ENCODE measurements around the gene SPINT1.
A peak's percentile ranks its signal among the peaks of the same experiment; 100 is the strongest.
"Not testable (repeated sequence)": the region's sequence is repeated elsewhere in the genome, so short reads cannot be mapped to it uniquely, and the experiment has no call there.

SPINT1 gene

DNA sequence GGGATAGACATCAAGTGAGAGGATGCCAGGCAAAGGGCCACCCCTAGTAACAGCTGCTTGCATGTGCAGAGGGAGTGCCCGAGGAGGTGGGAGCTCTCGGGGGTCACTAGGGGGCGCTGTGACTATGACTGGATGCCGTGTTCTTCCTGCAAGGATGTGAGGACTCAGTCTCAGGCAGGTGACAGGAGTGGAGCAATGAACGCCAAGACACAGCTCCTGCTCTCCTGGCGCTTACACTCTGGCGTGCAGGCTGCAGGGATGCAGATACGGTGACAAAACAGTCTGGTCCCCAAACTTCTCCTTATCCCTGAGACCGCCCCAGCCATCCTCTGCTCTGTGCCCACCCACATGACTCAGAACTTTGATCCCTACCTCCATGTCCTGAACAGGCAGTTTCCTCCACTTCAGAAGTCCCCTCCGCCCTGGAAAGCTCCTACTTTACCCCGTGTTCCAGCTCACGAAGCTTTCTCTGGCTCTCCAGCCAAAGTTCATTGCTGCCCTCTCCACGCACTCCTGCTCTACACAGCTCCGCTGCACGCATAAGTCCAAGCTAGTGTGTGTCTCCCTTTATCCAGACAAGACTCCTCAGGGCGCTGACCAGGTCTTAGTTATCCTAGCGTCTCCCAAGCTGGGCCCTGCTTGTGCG lies 15.5 kb downstream of the SPINT1 start:
- peak; percentile 91 for DNase-seq (ENCODE audit: low read depth, low spot score)

DNA sequence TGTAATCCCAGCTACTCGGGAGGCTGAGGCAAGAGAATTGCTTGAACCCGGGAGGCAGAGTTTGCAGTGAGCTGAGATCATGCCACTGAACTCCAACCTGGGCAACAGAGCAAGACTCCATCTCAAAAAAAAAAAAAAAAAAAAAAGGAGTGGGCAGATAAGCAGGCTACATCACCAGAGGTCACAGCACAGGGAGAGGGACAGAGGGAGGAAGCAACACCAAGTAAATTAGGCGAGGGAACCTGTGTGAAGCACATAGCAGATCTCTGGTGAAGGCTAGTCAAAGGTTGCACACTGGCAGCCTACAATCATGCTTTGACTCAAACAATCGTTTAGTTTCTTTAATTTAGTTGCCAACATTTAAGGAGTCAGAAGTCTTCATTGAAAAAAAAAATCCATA lies 17.3 kb downstream of the SPINT1 start:
- not testable (repeated sequence) for DNase-seq (ENCODE audit: low read depth, low spot score)

DNA sequence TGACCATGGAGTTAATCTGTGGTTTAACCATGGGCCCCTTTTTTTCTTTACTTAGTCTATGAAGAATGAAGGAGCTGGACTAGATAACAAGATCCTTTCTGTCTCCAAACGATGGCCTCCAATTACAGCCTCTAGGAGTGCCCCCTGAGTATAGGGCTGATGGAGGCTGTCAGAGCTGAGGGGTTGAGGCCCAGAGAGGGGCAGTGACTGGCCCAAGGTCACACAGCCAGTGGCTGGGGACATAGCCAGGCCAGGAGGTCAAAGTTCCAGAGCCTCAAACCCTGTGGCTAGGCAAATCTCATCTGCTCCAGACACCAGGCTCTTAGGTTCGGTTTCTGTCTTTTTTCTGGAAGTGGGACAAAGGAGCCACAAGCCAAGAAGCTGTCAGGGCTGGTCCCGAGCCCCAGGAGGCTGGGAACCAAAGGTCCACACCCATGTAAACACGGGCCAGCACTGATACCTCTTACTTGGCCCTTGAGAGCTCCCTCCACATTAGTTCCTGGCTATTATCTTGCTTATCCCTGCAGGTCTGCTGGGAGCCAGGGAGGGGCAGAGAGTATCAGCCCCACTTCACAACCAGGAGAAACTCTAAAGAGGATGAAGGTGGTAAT lies 19.9 kb downstream of the SPINT1 start:
- DNase-seq (ENCODE audit: low read depth, low spot score), result no peak

DNA sequence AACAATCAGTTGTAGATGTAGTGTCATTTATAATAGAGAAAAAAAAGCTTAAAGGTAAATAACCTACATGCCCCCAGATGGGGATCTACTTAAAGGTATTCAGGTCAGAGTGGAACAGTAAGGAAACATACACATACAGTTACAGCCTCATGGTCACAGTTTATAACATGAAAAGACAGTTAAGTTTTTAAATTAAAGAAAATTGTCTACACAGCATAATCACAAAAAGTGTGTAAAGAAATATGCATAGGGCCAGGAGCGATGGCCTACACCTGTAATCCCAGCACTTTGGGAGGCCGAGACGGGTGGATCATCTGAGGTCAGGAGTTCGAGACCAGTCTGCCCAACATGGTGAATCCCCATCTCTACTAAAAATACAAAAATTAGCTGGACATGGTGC lies 23.4 kb downstream of the SPINT1 start:
- no peak for DNase-seq (ENCODE audit: low read depth, low spot score)

DNA sequence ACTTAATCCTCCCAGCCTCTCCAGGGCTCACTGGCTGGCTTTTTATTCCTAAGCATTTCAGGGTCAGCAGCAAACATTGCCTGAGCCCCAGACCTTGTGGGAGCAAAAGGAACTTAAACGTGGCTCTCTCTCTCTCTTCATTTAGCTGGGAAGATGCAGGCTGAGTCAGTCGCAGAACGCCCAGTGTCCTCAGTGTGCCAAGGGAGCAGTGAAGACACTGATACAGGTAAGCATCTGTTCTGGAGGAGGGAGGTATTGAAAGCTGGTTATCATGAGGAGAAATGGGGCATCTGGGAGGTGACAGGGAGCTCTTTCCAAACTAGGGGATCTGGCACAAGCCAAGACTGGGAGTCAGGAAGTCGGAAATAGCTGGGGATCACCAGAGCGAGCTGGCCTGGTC lies 25.8 kb downstream of the SPINT1 start:
- no peak for DNase-seq (ENCODE audit: low read depth, low spot score)

DNA sequence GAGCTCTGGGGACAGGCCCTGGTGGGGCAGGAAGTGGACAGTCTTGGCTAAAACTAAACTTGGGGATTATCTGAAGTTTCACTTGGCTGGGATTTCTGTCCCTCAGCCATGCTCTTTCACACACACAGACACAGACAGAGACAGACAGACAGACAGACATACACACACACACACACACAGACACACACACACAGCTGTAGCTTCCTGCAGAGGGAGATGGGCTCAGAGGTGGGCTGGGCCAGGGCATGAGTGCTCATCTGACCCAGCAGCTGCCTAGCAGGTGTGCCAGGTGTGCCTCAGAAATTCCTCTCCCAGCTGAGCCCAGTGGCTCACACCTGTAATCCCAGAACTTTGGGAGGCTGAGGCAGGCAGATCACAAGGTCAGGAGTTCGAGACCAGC lies 26.9 kb downstream of the SPINT1 start:
- DNase-seq (ENCODE audit: low read depth, low spot score), result no peak

DNA sequence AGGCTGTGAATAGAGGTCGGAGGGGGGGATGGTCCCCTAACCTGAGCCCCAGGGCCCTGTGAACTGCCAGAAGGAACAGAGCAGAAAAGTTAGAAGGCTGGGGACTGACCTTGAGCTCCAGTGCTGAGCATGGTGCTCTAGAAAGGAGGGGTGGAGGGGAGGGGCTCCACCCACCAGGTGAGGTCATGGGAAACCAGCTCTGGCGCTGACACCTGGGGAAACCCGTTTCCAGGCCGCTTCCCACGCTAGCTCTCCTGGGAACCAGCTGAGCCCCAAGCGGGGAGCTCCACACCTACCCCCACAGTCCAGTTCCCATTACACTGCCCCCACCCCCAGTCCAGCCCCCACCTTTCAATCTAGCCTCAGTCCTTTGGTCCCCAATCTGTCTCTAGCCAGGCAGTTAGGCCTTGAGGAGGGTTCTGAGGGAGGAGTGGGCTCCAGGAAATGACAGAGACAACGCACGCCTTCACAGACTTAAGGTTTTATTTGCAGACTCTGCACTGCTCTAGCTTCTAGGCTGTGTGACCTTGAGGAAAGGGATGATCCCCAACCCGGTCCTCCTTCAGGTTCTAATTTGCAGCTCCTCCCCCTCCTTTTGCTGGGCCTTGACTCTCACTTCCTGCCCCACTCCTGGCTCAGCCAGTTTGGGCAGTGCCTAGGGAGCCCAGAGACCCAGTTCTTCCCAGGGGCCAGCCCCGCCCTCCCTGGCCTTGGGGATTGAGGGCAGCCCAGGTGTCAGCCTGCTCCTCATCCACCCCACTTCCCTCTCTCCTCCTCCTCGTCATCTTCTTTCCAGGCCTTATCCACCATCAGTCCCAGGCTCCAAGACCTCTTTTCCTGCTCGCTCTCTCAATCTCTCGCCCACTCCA lies 28.1 kb downstream of the SPINT1 start:
- DNase-seq (ENCODE audit: low read depth, low spot score), result peak; percentile 64

DNA sequence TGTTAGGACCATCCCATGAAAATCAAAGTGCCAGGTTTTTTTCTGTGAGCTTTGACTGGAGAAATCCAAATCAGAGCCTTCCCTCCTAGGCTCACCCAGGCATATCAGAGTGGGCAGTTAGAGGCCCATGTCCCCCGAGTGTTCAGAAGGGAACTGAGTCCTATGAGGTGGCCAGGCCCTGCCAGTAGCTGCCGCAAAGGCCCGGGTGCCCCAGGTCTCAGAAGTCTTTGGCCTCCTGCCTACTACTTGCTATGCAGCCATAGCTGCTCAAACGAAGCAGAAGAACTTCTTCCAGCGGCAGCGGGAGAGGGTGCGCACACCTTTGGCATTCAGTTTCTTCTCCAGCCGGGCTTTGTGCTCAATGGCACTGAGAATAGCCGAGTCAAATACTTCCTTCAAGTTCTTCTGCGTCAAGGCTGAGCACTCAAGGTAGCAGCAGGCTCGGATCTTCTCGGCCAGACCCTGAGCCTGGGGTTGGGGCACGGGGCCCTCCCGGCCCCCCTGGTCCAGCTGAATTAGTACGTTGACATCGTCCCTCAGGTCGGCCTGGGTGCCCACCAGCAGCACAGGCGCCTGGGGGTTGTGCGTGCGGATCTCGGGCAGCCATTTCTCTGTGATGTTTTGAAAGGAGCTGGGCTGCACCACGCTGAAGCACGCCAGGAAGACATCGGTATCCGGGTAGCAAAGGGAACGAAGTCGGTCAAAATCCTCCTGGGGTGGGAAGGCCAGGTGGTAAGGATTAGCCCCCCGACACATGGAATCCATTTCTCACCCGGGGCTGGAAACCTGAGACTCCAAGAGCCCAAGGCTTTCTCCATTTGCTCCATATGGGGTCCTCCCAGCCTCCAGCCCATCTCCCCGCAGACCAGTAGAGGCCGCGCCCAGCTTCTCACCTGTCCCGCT lies 29.2 kb downstream of the SPINT1 start:
- no peak for DNase-seq (ENCODE audit: low read depth, low spot score)

DNA sequence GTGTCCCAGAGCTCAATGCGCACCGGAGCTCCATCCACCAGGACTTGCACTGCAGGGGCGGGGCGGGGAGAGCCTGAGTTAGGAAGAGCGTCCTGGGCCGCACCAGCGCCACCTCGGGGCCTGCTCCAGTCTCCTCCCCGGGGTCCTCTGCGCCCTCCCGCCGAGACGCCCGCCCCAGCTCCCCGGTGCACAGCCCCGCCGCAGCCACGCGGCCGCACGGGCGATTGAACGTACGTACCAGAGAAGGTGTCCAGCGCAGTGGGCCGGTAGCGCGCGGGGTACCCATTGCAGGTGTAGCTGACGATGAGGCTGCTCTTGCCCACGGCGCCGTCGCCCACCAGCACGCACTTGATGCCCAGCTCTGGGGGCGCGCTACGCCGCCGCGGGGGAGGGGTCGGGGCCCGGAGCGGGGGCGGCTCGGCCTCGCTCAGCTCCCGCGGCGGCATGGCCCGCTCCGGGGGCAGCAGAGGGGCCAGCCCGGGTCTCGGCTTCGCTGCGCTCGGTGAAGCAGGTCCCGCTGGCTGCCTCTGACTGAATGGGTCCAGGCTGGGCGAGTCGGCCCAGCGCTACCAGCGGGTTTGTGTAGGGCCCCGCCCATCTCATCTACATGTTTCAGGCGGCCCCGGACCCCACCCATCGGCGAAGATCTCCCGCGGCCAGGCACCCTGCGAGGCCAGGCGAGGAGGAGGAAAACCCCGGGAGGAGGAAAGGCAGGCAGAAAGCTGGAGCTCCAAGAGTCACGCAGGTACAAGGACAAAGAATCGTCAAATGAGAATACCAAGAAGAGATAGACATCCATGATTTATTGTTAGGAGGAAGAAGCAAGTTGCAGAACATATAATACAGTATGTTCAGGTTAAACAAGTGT lies 30.1 kb downstream of the SPINT1 start, which contains the start of gene RHOV:
Gene RHOV, minus strand, starts transcription at position 541 of the 868 bp plus-strand sequence. Its CDS starts 95 bp downstream, at position 446.
- DNase-seq (ENCODE audit: low read depth, low spot score), result peak; percentile 84

DNA sequence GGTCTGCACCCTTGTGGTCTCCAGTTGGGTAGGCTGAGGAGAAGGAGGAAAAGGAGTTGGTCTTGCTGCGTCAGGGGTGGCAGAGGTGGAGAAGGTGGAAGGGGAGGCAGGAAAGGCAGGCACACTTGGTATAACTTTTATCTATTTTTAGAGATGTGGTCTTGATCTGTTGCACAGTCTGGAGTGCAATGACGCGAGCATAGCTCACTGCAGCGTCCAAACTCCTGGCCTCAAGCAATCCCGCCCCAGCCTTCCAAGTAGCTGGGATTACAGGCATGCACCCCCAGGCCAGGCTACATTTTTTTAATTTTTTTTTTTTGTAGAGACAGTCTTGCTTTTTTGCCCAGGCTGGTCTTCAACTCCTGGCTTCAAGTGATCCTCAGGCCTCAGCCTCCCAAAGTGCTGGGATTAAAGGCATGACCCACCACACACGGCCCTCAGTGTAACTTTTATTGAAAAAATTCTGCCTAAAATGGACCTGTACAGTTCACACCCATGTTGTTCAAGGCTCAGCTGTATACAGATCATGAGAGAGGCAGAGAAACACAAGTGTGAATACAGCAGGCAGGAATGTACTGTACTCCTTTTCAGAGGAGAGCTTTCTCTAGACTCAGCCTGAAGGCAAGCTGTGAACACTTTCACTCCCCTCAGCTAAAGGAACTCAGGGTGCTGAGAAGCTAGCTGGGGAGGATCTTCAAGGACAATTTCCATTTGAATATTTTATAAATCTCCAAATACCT lies 32.3 kb downstream of the SPINT1 start:
- no peak for DNase-seq (ENCODE audit: low read depth, low spot score)

DNA sequence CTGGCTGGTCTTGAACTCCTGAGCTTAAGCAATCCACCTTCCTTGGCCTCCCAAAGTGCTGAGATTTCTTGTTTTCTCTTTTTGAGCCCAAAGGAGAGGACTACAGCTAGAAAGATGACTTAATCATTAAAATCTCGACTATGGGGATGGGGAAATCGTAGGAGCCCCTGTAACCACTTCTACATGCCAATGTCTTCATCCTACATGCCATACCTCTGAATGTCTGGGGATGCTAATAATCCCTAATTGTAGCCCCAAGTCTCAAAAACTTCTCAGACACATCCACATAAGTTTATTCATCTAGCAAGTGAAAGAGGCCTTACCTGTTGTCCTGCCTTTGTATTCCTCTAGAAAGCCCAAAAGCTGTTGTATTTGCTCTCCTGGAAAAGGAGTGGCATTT lies 33.8 kb downstream of the SPINT1 start:
- DNase-seq (ENCODE audit: low read depth, low spot score), result no peak

DNA sequence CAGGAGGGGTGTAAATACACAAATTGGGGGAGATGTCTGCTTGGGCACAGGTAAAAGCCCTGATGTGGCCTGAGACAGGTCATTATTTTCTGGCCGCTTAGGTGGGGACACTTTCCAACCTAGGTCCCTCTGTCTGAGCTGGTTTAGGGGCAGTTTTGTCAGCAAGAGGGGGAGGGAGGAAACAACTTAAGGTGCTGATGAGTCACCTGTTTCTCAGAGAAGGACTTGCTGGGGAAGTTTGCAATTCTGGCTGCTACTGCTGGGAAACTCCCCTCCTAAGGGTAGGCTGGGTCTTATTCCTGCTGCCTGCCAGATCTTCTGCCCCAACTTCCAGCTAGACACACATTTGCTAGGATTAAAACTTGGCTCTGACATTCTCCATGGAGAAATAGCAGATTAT lies 34.9 kb downstream of the SPINT1 start:
- no peak for DNase-seq (ENCODE audit: low read depth, low spot score)

DNA sequence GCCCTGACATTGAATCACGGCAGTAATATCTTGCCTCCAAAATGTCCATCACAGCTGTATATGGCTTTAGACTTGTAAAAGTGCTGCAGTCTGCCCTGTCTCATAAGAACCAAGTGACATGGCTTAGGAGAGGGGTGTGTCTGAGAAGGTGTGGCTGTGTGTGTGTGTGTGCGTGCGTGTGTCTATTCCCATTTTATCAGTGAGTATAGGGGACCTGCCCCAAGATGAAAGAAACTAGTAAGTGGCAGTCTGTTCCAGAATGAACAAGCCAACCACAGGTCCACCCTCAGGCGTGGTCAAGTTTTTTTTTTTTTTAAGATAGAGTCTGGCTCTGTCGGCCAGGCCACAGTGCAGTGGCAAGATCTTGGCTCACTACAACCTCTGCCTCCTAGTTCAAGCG lies 35.8 kb downstream of the SPINT1 start:
- DNase-seq (ENCODE audit: low read depth, low spot score), result no peak

DNA sequence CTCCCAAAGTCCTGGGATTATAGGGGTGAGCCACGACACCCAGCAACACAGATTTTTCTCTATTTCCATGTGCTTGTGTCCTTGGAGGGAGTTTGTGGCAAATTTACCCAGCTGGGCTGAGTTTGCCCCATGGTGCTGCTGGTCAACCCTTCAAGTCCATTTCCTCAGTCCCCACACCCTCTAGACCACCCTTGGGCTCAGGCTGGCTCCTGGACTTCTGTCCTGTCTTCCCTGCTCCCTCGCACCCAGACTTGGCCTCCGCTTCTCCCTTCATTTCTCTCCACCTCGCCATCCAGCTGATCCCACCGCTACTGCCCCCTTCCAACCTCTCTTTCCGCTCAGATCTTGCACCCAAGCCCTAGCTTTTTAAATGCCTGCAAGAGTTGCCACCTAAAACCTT lies 37.5 kb downstream of the SPINT1 start:
- no peak for DNase-seq (ENCODE audit: low read depth, low spot score)

DNA sequence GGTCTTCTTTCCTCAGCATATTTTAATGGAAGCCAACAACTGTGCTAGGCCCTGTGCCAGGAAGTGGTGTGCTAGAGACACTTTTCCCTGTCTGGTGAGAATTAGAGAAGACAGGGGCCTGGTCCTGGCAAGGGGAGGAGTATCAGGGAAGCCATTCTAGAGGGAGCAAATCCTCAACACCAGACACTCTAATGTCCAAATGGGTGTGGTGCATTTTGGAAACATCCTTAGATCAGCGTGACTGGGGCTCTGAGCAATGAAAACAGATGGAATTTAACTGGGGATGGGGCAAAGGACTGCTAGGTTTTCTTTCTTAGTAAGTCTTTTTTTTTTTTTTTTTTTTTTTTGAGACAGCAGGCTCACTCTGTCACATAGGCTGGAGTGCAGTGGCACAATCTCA lies 42.7 kb downstream of the SPINT1 start:
- no peak for DNase-seq (ENCODE audit: low read depth, low spot score)

DNA sequence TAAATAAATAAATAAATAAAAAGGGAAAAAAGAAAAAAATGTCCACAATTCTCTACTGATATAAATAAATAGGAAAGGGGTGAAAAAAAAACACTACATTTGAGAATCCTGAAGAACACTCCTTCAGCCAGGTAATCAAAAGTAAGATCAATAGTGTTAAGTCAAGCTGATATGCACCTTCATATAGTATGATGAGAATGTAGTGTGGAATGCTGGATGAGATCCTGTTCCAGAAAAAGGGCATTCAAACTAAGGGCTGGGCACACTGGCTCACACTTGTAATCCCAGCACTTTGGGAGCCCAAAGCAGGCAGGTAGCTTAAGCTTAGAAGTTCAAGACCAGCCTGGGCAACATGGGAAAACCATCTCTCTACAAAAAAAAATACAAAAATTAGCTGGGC lies 45.3 kb downstream of the SPINT1 start:
- no peak for DNase-seq (ENCODE audit: low read depth, low spot score)

DNA sequence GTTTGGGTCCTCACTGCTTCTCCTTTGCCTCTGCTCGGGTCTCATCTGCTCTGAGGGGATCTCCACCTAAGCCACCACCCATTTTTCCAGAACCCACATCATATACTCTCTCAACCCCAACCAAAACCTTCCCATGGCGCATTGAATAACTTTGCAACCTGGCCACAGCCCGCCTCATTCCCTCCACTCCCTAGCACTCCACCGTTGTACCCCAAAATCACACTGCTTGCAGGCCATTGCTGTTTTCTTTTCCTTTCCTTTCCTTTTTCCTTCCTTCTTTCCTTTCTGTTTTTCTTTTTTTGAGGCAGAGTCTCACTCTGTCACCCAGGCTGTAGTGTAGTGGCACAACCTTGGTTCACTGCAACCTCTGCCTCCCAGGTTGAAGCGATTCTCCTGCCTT lies 47.3 kb downstream of the SPINT1 start:
- no peak for DNase-seq (ENCODE audit: low read depth, low spot score)

DNA sequence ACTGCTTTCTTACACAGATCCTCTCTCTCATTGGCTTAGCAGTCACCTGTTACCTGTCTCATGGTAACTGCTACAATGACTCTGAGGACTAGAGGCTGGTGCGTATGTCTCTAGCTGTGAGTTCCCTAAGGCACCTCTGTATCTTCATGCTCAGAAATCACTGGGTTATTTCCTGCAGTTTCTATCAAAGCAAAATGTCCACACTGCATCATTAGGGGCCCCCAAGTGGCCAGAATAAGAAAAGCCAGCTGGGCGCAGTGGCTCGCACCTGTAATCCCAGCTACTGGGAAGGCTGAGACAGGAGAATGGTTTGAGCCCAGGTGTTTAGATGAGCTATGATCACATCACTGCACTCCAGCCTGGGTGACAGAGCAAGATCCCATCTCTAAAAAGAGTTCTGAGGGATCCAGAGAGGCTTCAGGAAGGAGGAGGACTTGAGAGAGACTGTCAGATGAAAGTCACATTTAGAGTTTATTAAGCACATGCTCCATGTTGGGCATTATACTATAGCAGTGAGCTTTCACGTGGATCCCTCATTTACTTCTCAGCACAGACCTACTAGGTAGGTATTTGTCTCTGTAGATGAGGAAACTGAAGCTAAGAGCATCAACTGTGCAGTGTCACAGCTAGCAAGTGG lies 48.1 kb downstream of the SPINT1 start:
- DNase-seq (ENCODE audit: low read depth, low spot score), result no peak

DNA sequence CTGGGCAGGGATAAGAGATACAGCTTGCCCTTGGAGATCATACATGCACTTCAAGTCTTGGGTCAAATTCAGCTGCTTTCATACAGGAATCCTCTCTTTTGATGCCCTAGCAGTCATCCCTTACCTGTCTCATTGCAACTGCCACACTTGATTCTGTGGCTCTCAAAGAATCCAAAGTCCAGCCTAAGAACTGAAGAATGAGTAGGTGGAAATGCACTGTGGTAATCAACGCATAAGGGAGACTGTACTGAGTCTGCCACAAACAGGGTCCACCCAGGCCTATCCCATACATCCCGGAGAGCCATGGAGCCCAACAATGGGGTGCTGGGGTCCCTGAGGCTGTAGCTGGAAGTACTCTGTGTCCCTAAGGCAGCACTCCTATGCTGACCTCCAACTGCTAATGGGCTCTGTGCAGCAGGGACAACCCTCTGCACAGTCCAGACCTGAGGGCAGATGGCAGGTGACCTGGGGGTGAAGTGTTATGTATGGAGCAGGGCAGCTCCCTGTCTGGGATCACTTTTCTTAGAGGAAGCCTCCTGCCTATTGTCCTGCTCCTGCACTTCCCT lies 48.7 kb downstream of the SPINT1 start:
- no peak for DNase-seq (ENCODE audit: low read depth, low spot score)
